GM12892 (cell line): ENCODE data around the gene GLTP.

Source experiments
- DNase-seq: peaks from one replicate; pipeline ENCODE4 v3.0.0; 2011; ENCODE audit not compliant: insufficient read length
- FAIRE-seq: peaks from 2 replicates; lab custom pipeline; 2011; peaks lifted over from hg19 to GRCh38; lab: Jason Lieb, UNC
- POLR2A ChIP-seq: IDR thresholded peaks from 2 replicates; pipeline ENCODE4 v1.6.1; 2011; ENCODE audit warnings: low read depth, low read length, control low read depth
- POLR2AphosphoS5 ChIP-seq: IDR thresholded peaks from 2 replicates; pipeline ENCODE4 v1.6.1; 2011; ENCODE audit warnings: low read depth, low read length, control low read depth
- TAF1 ChIP-seq: IDR thresholded peaks from 2 replicates; pipeline ENCODE4 v1.6.1; 2011; ENCODE audit warnings: low read depth, mild to moderate bottlenecking, control low read depth, low read length, borderline replicate concordance

The GLTP gene

DNA sequence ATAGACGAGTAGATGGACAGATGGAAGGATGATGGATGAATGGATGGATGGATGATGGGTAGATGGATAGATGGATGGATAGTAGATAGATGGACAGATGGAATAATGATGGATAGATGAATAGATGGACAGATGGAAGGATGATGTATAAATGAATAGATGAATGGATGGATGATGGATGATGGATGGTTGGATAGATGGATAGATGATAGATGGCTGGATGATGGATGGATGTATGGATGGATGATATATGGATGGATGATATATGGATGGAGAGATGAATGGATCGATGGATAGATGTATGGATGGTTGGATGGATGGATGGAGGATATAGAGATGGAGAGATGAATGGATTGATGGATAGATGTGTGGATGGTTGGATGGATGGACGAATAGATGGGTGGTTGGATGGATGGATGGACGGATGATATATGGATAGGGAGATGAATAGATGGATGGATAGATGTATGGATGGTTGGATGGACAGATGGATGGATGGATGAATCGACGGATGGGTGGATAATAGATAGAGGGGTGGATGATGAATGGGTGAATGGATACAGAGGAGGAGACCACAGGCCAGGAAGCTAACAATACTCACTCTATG lies 66.4 kb downstream of the GLTP start:
- DNase-seq (no peak), FAIRE-seq (no peak)
- TF ChIP-seq POLR2AphosphoS5, result no peak
- TF ChIP-seq TAF1, result no peak
- TF ChIP-seq POLR2A, result no peak

DNA sequence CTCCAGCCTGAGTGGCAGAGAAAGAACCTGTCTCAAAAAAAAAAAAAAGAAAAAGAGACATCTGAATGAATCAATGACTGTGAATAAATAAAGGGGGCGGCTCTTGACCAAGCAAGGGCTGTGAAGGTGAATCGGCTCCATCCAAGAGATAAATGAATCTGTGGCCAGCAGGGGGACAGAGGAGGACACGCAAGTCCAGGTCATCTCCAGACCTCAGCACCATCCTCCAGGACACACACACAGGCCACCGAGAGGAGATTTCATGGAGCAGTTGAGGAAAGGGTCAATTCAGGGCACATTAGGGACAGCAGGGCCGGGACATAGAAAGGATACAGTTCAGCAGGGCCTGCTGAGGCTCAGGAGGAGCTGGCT lies 68.7 kb downstream of the GLTP start:
- FAIRE-seq (no peak), DNase-seq (no peak)

DNA sequence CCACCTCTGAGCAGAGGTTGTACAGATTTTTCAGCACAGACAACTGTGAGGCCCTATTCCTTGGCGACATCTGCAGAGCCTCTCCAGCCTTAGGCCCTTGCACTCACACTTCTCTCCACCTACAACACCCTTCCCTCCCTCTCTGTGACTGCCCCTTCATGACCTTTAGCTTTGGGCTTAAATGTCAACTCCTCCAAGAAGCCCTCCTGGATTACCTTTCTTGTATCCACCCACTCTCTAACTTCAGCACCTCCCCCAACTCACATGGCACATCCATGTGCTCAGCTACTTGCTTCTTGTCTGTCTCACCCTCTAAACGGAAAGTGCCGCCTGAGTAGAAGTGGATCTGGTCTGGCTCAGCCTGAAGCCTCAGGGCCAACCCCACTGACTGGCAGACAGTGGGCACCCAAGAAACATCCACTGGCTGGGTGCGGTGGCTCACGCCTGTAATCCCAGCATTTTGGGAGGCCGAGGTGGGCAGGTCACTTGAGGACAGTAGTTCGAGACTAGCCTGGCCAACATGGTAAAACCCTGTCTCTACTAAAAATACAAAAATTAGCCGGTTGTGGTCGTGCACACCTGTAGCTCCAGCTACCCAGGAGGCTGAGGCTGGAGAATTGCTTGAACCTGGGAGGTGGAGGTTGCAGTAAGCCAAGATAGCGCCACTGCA lies 69.3 kb downstream of the GLTP start:
- DNase-seq, result no peak
- no peak for TF ChIP-seq POLR2A
- no peak for TF ChIP-seq POLR2AphosphoS5
- TF ChIP-seq TAF1, result no peak
- no peak for FAIRE-seq

More for the DNA sequence above, 68.7 kb downstream of the GLTP start:
- TF ChIP-seq POLR2AphosphoS5 (no peak), POLR2A (no peak), TAF1 (no peak)

DNA sequence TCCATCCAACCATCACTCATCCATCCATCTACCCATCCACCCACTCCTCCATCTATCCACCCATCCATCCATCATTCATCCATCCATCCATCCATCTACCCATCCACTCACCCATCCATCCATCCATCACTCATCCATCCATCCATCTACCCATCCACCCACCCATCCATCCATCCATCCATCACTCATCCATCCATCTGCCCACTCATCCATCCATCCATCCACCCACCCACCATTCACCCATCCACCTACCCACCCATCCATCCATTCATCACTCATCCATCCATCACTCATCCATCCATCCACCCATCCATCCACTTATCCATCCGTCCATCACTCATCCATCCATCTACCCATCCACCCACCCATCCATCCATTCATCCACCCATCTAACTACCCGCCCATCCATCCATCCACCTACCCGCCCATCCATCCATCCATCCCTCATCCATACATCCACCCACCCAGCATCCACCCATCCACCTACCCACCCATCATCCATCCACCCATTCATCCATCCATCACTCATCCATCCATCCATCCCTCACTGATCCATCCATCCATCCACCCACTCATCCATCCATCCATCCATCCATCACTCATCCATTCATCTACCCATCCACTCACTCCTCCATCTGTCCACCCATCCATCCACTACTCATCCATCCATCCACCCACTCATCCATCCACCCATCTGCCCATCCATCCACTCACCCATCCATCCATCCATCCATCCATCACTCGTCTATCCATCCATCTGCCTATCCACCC lies 71.3 kb downstream of the GLTP start:
- no peak for FAIRE-seq
- no peak for TF ChIP-seq POLR2A
- no peak for TF ChIP-seq POLR2AphosphoS5
- no peak for TF ChIP-seq TAF1
- DNase-seq, result no peak

GRCh38 chr12:109807954-109808643 lies 72.2 kb downstream of the GLTP start:
- TF ChIP-seq POLR2AphosphoS5 (no peak), POLR2A (no peak)
- FAIRE-seq (no peak), DNase-seq (no peak)

DNA sequence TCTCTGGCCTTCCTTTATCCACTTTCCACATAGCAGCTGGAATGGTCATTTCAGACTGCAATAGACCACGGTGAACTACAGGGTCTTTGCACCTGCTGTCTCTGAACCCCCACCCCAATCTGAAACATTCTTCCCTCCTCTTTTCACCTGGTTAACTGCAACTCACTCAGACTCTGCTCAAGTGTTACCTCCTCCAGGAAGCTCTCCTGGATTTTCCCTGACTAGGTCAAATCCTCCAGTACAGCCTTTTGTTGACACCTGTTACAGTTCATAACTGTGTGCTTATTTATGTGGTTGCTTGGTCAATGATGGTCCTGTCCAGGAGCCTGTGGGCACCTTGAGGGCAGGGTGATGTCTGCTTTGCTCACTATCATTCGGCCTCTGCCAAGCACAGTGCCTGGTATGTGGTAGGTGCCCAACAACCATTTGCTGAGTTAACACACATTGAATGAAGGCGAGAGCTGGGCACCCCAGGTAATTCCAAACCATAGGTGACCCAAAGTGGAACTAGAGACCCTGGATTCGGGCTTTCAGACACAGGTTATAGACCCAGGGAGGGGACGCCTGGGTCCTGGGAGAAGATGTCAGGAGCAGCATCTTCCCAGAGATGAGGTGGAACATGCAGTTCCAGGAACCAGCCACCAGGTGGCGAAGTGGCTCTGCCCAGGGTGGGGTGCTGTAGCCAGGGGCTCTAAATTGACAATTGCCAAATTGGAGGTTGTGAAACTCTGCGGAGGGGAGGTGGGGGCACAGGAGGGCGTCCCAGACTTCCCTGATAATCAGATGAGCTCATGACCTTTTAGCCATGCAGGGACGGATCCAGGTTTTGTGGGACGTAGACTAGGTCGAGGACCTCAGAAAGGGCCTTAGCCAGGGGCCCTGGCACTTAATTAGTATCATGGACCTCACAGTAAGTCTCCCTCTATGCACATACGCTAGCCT lies 75.2 kb downstream of the GLTP start:
- peak; percentile 75 for FAIRE-seq
- DNase-seq, result peak; percentile 69
- TF ChIP-seq TAF1 (no peak), POLR2AphosphoS5 (no peak), POLR2A (no peak)

- DNase-seq (no peak), FAIRE-seq (no peak)
- TF ChIP-seq POLR2AphosphoS5 (no peak), TAF1 (no peak), POLR2A (no peak)
Observed at GRCh38 chr12:109803678-109804077, 76.7 kb downstream of the GLTP start.

DNA sequence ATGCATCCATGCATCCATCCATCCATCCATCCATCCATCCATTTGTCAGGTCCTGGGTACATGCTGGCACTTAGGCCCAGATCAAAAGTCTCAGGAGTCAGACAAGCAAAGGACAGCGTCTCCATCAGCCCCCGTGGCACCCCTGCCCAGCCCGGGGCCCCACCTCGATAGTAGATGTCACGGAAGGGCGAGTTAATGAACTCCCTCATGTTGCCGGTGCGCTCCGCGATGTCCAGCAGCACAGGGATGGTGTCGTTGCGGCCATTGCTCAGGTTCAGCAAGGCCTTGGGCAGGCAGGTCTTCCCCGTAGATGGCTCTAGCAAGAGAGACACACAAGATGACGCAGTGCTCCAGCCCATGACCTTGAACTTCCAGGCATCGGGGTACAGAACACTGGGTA lies 77.5 kb downstream of the GLTP start:
- TF ChIP-seq POLR2A, result no peak
- TF ChIP-seq TAF1, result no peak
- no peak for TF ChIP-seq POLR2AphosphoS5
- FAIRE-seq, result no peak
- no peak for DNase-seq
